DND-41 (cell line): ENCODE data around the gene TBC1D22A.

Source experiments
- ATAC-seq: fragments of 200-7000 bp; cut with Tn5 transposase; 3 replicates; pipeline ENCODE4 v1.9.1; 2021; ENCODE audit warnings: low read depth; ENCODE audit not compliant: insufficient read depth
- DNase-seq: peaks from one replicate; pipeline ENCODE4 v3.0.0-alpha.2; 2020
- H2AFZ ChIP-seq: 2 replicates; pipeline ENCODE4 v1.6.0; 2012; ENCODE audit warnings: low read depth, low read length
- H3K27ac ChIP-seq: 2 replicates; pipeline ENCODE4 v1.5.1; 2012; ENCODE audit warnings: low read length, inconsistent platforms
- H3K27me3 ChIP-seq: fragments of 200-600 bp; sonication (generic); 2 replicates; pipeline ENCODE4 v1.6.0; 2012; ENCODE audit warnings: low read length, mild to moderate bottlenecking, inconsistent platforms; ENCODE audit not compliant: insufficient read depth, poor library complexity
- H3K36me3 ChIP-seq: 2 replicates; pipeline ENCODE4 v1.5.1; 2012; ENCODE audit warnings: low read length, inconsistent platforms; ENCODE audit not compliant: insufficient read depth
- H3K4me1 ChIP-seq: 2 replicates; pipeline ENCODE4 v1.5.1; 2012; ENCODE audit warnings: mild to moderate bottlenecking, low read length; ENCODE audit not compliant: insufficient read depth
- H3K4me2 ChIP-seq: 2 replicates; pipeline ENCODE4 v1.6.0; 2012; ENCODE audit warnings: mild to moderate bottlenecking, moderate library complexity, low read length, inconsistent platforms; ENCODE audit not compliant: insufficient read depth
- H3K4me3 ChIP-seq, 2 experiments: fragments of 200-600 bp in 1 of 2; shearing (Covaris generic) in 1 of 2; 2 replicates each; pipeline ENCODE4 v1.5.1; 2012 to 2016; ENCODE audit warnings: inconsistent platforms in 2 of 2, low read length in 2 of 2, mild to moderate bottlenecking in 2 of 2, low read depth in 1 of 2, moderate library complexity in 1 of 2
- H3K79me2 ChIP-seq: 2 replicates; pipeline ENCODE4 v1.6.0; 2012; ENCODE audit warnings: low read length, inconsistent platforms; ENCODE audit not compliant: insufficient read depth
- H3K9ac ChIP-seq: 2 replicates; pipeline ENCODE4 v1.6.0; 2012; ENCODE audit warnings: low read depth, mild to moderate bottlenecking, inconsistent platforms, low read length, moderate library complexity
- H3K9me3 ChIP-seq: 2 replicates; pipeline ENCODE4 v1.5.1; 2012; ENCODE audit warnings: low read length, moderate library complexity, mild to moderate bottlenecking, inconsistent platforms; ENCODE audit not compliant: insufficient read depth, severe bottlenecking
- H4K20me1 ChIP-seq: 2 replicates; pipeline ENCODE4 v1.6.0; 2012; ENCODE audit warnings: low read length; ENCODE audit not compliant: insufficient read depth
- CTCF ChIP-seq: IDR thresholded peaks from 2 replicates; pipeline ENCODE4 v1.5.1; 2012; ENCODE audit warnings: borderline replicate concordance, low read length, moderate library complexity, mild to moderate bottlenecking; ENCODE audit not compliant: poor library complexity, severe bottlenecking; ENCODE audit errors: extremely low read depth
- EZH2 ChIP-seq: IDR thresholded peaks from 3 replicates; pipeline ENCODE4 v1.6.1; 2012; ENCODE audit warnings: borderline replicate concordance, low read depth, mild to moderate bottlenecking, moderate library complexity, low read length, inconsistent platforms; ENCODE audit not compliant: severe bottlenecking

Gene TBC1D22A

GRCh38 chr22:47044722-47045535 is 282.5 kb downstream of the TBC1D22A start:
- Histone ChIP-seq H4K20me1 (peaks cover 30% of the 10 kb centered on the region), H3K36me3 (no peaks in the 10 kb centered on the region), H3K27ac (no peak overlapping the region), H3K4me3 (no peak overlapping the region), H3K27me3 (no peaks in the 10 kb centered on the region), H3K4me2 (no peak overlapping the region), H3K4me1 (peaks cover 3% of the 10 kb centered on the region; the same call in 1 of the 2 replicates), H3K9me3 (no peaks in the 10 kb centered on the region), H3K9ac (no peak overlapping the region), H3K79me2 (no peaks in the 10 kb centered on the region), H2AFZ (no peak overlapping the region)
- TF ChIP-seq CTCF = no peak
- no peak for TF ChIP-seq EZH2
- ATAC-seq (no peak), DNase-seq (no peak)

DNA sequence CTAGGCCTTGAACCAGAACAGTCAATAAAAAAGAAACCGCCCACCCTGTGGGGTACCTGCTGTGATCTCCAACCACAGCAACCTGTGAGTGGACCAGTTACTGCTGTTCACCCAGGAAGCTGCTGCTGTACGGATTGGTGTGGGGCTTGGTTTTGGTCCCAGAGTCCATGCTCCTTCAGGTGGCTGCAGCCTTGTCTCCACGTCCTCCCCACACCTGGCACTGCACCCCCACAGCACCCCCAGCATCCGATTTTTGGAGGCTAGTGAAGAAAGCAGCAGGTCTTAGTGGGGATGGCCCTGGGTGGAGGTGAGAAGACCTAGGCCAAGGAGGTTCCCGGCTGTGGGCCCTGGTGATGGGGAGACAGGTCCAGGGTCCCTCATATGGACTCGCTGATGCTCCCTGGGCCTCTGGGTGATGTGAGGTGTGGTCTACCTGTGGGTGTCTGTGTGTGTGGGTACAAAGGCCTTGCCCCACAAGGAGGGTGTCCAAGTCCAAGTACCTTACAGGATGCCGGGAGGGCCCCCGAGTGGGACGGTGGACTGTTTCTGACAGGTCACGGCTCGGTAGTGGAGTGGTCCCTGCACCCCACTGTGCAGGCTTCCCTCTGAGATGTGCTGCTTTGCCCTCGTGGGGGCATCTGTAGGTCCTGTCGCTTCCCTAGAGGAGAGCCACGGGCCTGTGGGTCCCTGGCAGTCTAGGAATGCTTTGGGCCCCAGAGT is 283.4 kb downstream of the TBC1D22A start:
- no peaks in the 10 kb centered on the region for H3K27me3 ChIP-seq
- no peak overlapping the region for H2AFZ ChIP-seq
- peaks cover 30% of the 10 kb centered on the region for H4K20me1 ChIP-seq
- ATAC-seq (no peak), DNase-seq (no peak)
- no peaks in the 10 kb centered on the region for H3K79me2 ChIP-seq
- no peak overlapping the region for H3K27ac ChIP-seq
- no peaks in the 10 kb centered on the region for H3K36me3 ChIP-seq
- no peak overlapping the region for H3K9ac ChIP-seq
- H3K4me2 ChIP-seq = no peak overlapping the region
- H3K4me3 ChIP-seq = no peak overlapping the region
- TF ChIP-seq EZH2 (no peak), CTCF (no peak)
- no peaks in the 10 kb centered on the region for H3K9me3 ChIP-seq
- peaks cover 3% of the 10 kb centered on the region; the same call in 1 of the 2 replicates for H3K4me1 ChIP-seq

DNA sequence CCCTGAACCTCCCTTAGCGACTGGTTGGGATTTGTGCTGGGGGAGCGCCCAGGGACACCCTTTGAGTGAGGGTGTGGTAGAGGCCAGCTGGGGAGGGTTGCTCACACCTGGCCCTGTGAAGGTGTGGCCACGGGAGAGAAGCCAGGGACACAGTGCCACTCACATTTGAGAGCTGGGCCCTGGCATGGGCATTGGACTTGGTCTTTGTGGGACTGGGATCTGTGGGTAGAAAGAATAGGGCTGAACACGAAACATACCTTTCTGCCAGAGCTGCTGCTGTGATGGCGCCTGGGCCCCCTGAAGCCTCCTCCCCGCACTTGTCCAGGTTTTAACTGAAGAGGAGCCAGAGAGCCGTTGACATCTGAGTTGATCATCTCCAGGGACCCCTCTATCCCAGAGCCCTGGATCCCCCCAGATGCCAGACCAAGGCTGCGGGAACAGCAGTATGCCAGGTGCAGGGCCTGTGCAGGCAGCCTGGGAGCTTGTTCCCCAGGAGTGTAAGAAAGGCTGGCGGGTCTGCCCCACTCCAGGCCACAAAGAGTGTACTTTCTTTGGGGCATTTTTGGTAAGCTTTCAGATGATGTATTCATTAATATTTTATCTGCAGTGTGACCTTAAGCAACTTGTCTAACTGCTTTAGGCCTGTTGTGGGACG is 284.1 kb downstream of the TBC1D22A start:
- ATAC-seq (no peak), DNase-seq (no peak)
- Histone ChIP-seq H3K27ac (no peak overlapping the region), H3K27me3 (no peaks in the 10 kb centered on the region), H3K9ac (no peak overlapping the region), H3K4me1 (peaks cover 3% of the 10 kb centered on the region; the same call in 1 of the 2 replicates), H3K36me3 (no peaks in the 10 kb centered on the region), H3K4me2 (no peak overlapping the region), H4K20me1 (peaks cover 30% of the 10 kb centered on the region), H3K9me3 (no peaks in the 10 kb centered on the region), H3K79me2 (no peaks in the 10 kb centered on the region), H3K4me3 (no peak overlapping the region), H2AFZ (no peak overlapping the region)
- TF ChIP-seq CTCF = no peak
- TF ChIP-seq EZH2 = no peak
